ENCODE measurements around the gene ZNF277.

The ZNF277 gene

DNA sequence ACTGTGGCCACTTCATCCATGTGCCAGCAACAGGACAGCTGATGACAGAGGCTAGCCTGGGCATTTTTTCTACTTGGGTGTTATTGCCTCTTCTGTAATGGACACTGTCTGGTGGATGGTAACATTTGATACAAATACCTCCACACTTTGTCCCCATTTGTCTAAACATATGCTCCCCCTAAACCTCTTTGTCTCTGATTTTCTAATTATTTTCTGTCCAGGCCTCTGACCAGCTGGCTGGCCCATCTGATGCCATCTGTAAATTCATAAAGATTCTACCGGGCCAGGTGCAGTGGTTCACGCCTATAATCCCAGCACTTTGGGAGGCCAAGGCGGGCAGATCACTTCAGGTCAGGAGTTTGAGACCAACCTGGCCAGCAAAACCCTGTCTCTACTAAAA lies 159.1 kb downstream of the ZNF277 start:
- no peaks in the 10 kb centered on the region for H3K79me2 ChIP-seq (ENCODE audit: insufficient read depth, low read depth)
- peaks cover 8% of the 10 kb centered on the region for H3K4me1 ChIP-seq (ENCODE audit: low read depth, poor library complexity, severe bottlenecking)
- no peak overlapping the region for H3K27ac ChIP-seq
- TF ChIP-seq, protein P1, sequence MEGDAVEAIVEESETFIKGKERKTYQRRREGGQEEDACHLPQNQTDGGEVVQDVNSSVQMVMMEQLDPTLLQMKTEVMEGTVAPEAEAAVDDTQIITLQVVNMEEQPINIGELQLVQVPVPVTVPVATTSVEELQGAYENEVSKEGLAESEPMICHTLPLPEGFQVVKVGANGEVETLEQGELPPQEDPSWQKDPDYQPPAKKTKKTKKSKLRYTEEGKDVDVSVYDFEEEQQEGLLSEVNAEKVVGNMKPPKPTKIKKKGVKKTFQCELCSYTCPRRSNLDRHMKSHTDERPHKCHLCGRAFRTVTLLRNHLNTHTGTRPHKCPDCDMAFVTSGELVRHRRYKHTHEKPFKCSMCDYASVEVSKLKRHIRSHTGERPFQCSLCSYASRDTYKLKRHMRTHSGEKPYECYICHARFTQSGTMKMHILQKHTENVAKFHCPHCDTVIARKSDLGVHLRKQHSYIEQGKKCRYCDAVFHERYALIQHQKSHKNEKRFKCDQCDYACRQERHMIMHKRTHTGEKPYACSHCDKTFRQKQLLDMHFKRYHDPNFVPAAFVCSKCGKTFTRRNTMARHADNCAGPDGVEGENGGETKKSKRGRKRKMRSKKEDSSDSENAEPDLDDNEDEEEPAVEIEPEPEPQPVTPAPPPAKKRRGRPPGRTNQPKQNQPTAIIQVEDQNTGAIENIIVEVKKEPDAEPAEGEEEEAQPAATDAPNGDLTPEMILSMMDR (conservative IDR thresholded peaks at IDR 0.05; ENCODE audit: low read depth, low read length), result no peak
- no peaks in the 10 kb centered on the region for H3K36me3 ChIP-seq (ENCODE audit: insufficient read depth)
- H3K4me2 ChIP-seq, result no peak overlapping the region
- no peaks in the 10 kb centered on the region for H4K20me1 ChIP-seq (ENCODE audit: insufficient read depth)
- H2AFZ ChIP-seq (ENCODE audit: low read depth), result no peak overlapping the region
- H3K27me3 ChIP-seq (ENCODE audit: insufficient read depth, low read depth), result no peaks in the 10 kb centered on the region
- H3K9ac ChIP-seq, result no peak overlapping the region
- H3K4me3 ChIP-seq (IDR thresholded peaks at IDR 0.05; ENCODE audit: insufficient read depth, low read depth, low read length), result no peak overlapping the region

- no peak overlapping the region for H3K4me3 ChIP-seq (IDR thresholded peaks at IDR 0.05; ENCODE audit: insufficient read depth, low read depth, low read length)
- TF ChIP-seq, protein P1 (conservative IDR thresholded peaks at IDR 0.05; ENCODE audit: low read depth, low read length), result no peak
- no peak overlapping the region for H3K9ac ChIP-seq
- H2AFZ ChIP-seq (ENCODE audit: low read depth), result no peak overlapping the region
- H3K36me3 ChIP-seq (ENCODE audit: insufficient read depth), result no peaks in the 10 kb centered on the region
- no peaks in the 10 kb centered on the region for H3K79me2 ChIP-seq (ENCODE audit: insufficient read depth, low read depth)
- no peaks in the 10 kb centered on the region for H4K20me1 ChIP-seq (ENCODE audit: insufficient read depth)
- no peak overlapping the region for H3K27ac ChIP-seq
- no peaks in the 10 kb centered on the region for H3K27me3 ChIP-seq (ENCODE audit: insufficient read depth, low read depth)
- H3K4me2 ChIP-seq, result no peak overlapping the region
- H3K4me1 ChIP-seq (ENCODE audit: low read depth, poor library complexity, severe bottlenecking), result peaks cover 8% of the 10 kb centered on the region
These were observed 160.4 kb downstream of the ZNF277 start for GRCh38 chr7:112366886-112367285.

DNA sequence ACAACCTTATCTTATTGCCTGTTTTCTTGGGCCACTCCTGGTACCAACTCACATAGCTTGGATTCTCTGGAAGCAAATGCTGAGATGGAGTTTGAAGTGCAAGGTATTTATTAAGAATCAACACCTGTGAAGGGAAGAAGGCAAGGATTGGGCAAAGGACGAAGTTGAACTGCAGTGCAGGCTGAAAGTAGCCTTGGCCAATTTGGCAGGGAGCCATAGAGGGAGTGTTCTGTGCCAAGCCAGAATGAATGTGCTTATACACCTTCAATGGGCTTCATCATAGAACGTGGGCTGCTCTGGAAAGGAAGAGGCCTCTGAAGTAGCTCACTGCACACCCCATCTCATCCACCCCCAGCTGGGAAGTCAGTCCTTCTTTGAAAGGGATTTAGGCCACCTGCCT lies 163.9 kb downstream of the ZNF277 start:
- Histone ChIP-seq H3K27me3 (ENCODE audit: insufficient read depth, low read depth) (no peaks in the 10 kb centered on the region), H3K4me1 (ENCODE audit: low read depth, poor library complexity, severe bottlenecking) (no peaks in the 10 kb centered on the region), H3K4me2 (no peak overlapping the region), H2AFZ (ENCODE audit: low read depth) (no peak overlapping the region), H3K9ac (no peak overlapping the region), H3K4me3 (IDR thresholded peaks at IDR 0.05; ENCODE audit: insufficient read depth, low read depth, low read length) (no peak overlapping the region), H3K27ac (no peak overlapping the region), H4K20me1 (ENCODE audit: insufficient read depth) (no peaks in the 10 kb centered on the region), H3K36me3 (ENCODE audit: insufficient read depth) (no peaks in the 10 kb centered on the region), H3K79me2 (ENCODE audit: insufficient read depth, low read depth) (no peaks in the 10 kb centered on the region)
- TF ChIP-seq, protein P1 (conservative IDR thresholded peaks at IDR 0.05; ENCODE audit: low read depth, low read length), result no peak

DNA sequence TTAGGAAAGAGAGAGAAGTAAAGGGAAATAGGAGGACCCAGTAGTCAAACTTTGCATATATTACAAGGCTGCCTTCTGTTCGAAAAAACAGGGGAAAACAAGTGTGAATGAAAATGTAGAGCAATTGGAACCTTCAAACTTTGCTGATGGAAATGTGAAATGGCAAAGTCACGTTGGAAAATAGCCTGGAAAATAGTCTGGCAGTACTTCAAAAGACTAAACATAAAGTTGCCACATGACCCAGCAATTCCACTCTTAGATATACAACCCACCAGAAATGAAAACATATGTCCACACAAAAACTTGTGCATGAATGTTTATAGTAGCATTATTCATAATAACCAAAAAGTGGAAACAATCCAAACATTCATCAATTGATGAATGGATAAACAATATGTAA lies 165.2 kb downstream of the ZNF277 start:
- Histone ChIP-seq H3K4me2 (no peak overlapping the region), H3K27ac (no peak overlapping the region), H3K36me3 (ENCODE audit: insufficient read depth) (no peaks in the 10 kb centered on the region), H3K79me2 (ENCODE audit: insufficient read depth, low read depth) (no peaks in the 10 kb centered on the region), H3K4me3 (IDR thresholded peaks at IDR 0.05; ENCODE audit: insufficient read depth, low read depth, low read length) (no peak overlapping the region), H3K27me3 (ENCODE audit: insufficient read depth, low read depth) (no peaks in the 10 kb centered on the region), H4K20me1 (ENCODE audit: insufficient read depth) (no peaks in the 10 kb centered on the region), H3K9ac (no peak overlapping the region), H2AFZ (ENCODE audit: low read depth) (no peak overlapping the region), H3K4me1 (ENCODE audit: low read depth, poor library complexity, severe bottlenecking) (no peaks in the 10 kb centered on the region)
- TF ChIP-seq, protein P1 (conservative IDR thresholded peaks at IDR 0.05; ENCODE audit: low read depth, low read length), result no peak

Measured in KMS-11 (cell line).